K562 (cell line): Measurements from ENCODE around the gene NECAB2. TPM values are rescaled to one million over a fixed set of nuclear protein-coding genes. Genes with fewer than 3 reads are reported as not detected.

Experiments used
- ASH1L ChIP-seq: fragments of 450-650 bp; IDR thresholded peaks from 2 replicates; pipeline ENCODE4 v1.6.1; 2018; ENCODE audit warnings: borderline replicate concordance, mild to moderate bottlenecking, low read depth; ENCODE audit not compliant: partially characterized antibody
- CAMTA2 ChIP-seq: fragments of 250-450 bp; sonication (Bioruptor Pico); conservative IDR thresholded peaks from 2 replicates; pipeline ENCODE4 v1.5.1; 2022
- CBX3 ChIP-seq, 2 experiments: IDR thresholded peaks; 1 replicate in 1 of 2; 2 replicates in 1 of 2; pipeline ENCODE4 v1.6.1; 2012; ENCODE audit warnings: inconsistent platforms in 2 of 2, low read length in 2 of 2, borderline replicate concordance in 1 of 2, control low read depth in 1 of 2
- EP400 ChIP-seq: fragments of 450-650 bp; IDR thresholded peaks from 2 replicates; pipeline ENCODE4 v1.6.1; 2017; ENCODE audit warnings: antibody characterized with exemption, mild to moderate bottlenecking, moderate library complexity
- ESRRA ChIP-seq: fragments of 450-650 bp; IDR thresholded peaks from 2 replicates; pipeline ENCODE4 v1.6.1; 2014; ENCODE audit warnings: low read depth, mild to moderate bottlenecking, moderate library complexity, borderline replicate concordance
- HIVEP1 ChIP-seq: fragments of 250-450 bp; sonication (Bioruptor Pico); IDR thresholded peaks from 2 replicates; pipeline ENCODE4 v1.4.0; 2020; ENCODE audit warnings: mild to moderate bottlenecking
- MAFG ChIP-seq: fragments of 450-650 bp; conservative IDR thresholded peaks from 2 replicates; pipeline ENCODE4 v1.6.1; 2016; ENCODE audit warnings: missing genetic modification characterization, missing compliant biosample characterization
- MAX ChIP-seq: sonication (generic); formaldehyde crosslinking; IDR thresholded peaks from 2 replicates; pipeline ENCODE4 v1.9.0; 2022; ENCODE audit warnings: mild to moderate bottlenecking, missing genetic modification reagents
- MEF2A ChIP-seq: IDR thresholded peaks from 2 replicates; pipeline ENCODE4 v1.6.1; 2011; ENCODE audit warnings: low read depth, mild to moderate bottlenecking, low read length, moderate library complexity; ENCODE audit not compliant: control insufficient read depth
- NEUROD1 ChIP-seq: fragments of 150-350 bp; IDR thresholded peaks from 2 replicates; pipeline ENCODE4 v1.6.1; 2014; ENCODE audit warnings: borderline replicate concordance, low read length, low read depth; ENCODE audit not compliant: partially characterized antibody
- NFE2 ChIP-seq: IDR thresholded peaks from 2 replicates; pipeline ENCODE4 v1.6.1; 2014; ENCODE audit warnings: antibody characterized with exemption, low read depth
- NFIX ChIP-seq: fragments of 250-450 bp; sonication (Bioruptor Pico); IDR thresholded peaks from 2 replicates; pipeline ENCODE4 v1.4.0; 2020; ENCODE audit warnings: low read depth, mild to moderate bottlenecking, moderate library complexity
- RAD51 ChIP-seq: fragments of 450-650 bp; IDR thresholded peaks from 2 replicates; pipeline ENCODE4 v1.7.1; 2016; ENCODE audit warnings: low read depth, mild to moderate bottlenecking, borderline replicate concordance
- RB1 ChIP-seq: fragments of 450-650 bp; IDR thresholded peaks from 2 replicates; pipeline ENCODE4 v1.6.1; 2017; ENCODE audit warnings: low read depth, mild to moderate bottlenecking
- RBFOX2 ChIP-seq: fragments of 200-400 bp; formaldehyde crosslinking; IDR thresholded peaks from 2 replicates; pipeline ENCODE4 v1.6.1; 2017; ENCODE audit warnings: low read depth, mild to moderate bottlenecking, low read length, moderate library complexity
- SMARCE1 ChIP-seq: fragments of 450-650 bp; IDR thresholded peaks from 2 replicates; pipeline ENCODE4 v1.7.1; 2016; ENCODE audit warnings: mild to moderate bottlenecking
- STAG1 ChIP-seq: sonication (generic); formaldehyde crosslinking; IDR thresholded peaks from 2 replicates; pipeline ENCODE4 v1.5.0; 2020; ENCODE audit warnings: missing genetic modification reagents, borderline replicate concordance
- SUPT5H ChIP-seq: fragments of 450-650 bp; IDR thresholded peaks from 2 replicates; pipeline ENCODE4 v1.6.1; 2016
- TGIF2 ChIP-seq: sonication (generic); formaldehyde crosslinking; IDR thresholded peaks from 2 replicates; pipeline ENCODE4 v1.8.1; 2022; ENCODE audit warnings: mild to moderate bottlenecking, missing genetic modification reagents, moderate library complexity
- polyA plus RNA-seq, 8 experiments: library from polyadenylated mRNA; depleted of rRNA in 4 of 8; stranded (reverse) in 5 of 8; unstranded in 3 of 8; fragments of >200 nt; fragmentation: Nextera tagmentation in 2 of 8; fragmentation: Illumina TruSeq in 1 of 8; extraction: Ambion mirVana in 2 of 8; extraction: Trizol in 1 of 8; gene quantifications; 2 replicates each; pipeline versions ENCODE4 v1.2.1 to v1.2.3, GENCODE V29; 2011 to 2014; ENCODE audit warnings: inconsistent platforms in 1 of 8, missing spikeins in 1 of 8
- total RNA-seq, 7 experiments: library from RNA; depleted of rRNA in 6 of 7; stranded (reverse); fragments of >200 nt in 6 of 7; fragmentation: Illumina TruSeq in 2 of 7; extraction: Trizol in 2 of 7; gene quantifications; 2 replicates each; pipeline versions ENCODE4 v1.2.1 to v1.2.3, GENCODE V29; 2011 to 2021; ENCODE audit warnings: low replicate concordance in 1 of 7
- TF ChIP-seq, protein P1 (sequence below): fragments of 450-650 bp; IDR thresholded peaks from 2 replicates; pipeline ENCODE4 v1.6.1; 2016; ENCODE audit warnings: borderline replicate concordance
- TF ChIP-seq, protein P2 (sequence below): fragments of 450-650 bp; conservative IDR thresholded peaks from 2 replicates; pipeline ENCODE4 v1.6.1; 2016; ENCODE audit warnings: missing genetic modification characterization, low read depth, mild to moderate bottlenecking, missing compliant biosample characterization, moderate library complexity
- TF ChIP-seq, protein P3 (sequence below), 2 experiments: IDR thresholded peaks; 2 replicates each; pipeline ENCODE4 v1.6.1; 2011; ENCODE audit warnings: borderline replicate concordance in 1 of 2, control low read depth in 1 of 2, low read depth in 1 of 2, low read length in 1 of 2, mild to moderate bottlenecking in 1 of 2, mixed read lengths in 1 of 2, moderate library complexity in 1 of 2; ENCODE audit not compliant: insufficient read depth in 1 of 2, insufficient read length in 1 of 2, poor library complexity in 1 of 2, severe bottlenecking in 1 of 2; ENCODE audit errors: extremely low read depth in 1 of 2

The NECAB2 gene
- total and polyA plus RNA-seq, 9 of the 15 experiments (the other 6 are each of a cell fraction or from before 2014, with no cell fraction given), result 0.03 to 0.28 TPM; not detected in 7

DNA sequence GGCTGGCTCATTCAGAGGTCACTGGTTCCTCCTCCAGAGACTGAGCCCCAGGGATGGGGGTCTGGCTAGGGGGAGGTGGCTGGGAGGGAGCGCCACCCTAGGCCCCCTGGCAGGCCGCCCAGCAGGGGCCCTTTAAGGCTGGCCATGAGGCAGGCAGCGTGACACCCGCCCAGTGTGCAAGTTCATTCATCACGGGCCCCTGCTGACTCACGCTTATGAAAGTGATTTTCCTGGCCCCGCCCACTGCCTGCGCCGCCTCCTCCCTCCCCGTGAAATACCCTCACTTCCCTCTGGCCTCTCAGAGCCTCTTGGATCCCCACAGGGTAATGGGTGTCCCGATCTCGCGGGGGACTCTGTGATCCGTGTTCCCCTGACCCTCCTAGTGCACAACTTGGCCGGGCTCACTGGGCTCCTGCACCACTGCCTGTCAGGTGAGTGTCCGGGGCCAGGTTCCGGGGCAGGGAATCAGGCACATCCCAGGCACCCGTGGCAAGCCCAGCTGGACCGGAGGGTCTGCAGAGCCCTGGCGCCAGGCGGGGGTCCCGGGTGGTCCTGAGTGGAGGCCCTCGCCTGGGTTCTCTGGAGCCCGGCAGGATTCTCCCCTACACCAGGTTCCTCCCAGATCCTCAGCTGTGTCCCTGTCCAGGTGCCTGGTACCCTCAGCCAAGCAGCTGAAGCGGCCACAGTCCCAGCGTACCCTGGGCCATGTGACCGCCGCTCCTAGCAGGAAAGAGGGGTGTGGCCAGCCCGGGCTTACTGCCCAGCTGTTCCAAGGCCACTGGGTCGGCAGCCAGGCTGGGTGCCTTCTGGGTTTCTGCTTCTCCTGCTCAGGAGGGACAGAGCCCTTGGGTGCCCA is 14.9 kb upstream of the NECAB2 start, which contains the start of gene OSGIN1 (continued):
- TF ChIP-seq, protein P1, sequence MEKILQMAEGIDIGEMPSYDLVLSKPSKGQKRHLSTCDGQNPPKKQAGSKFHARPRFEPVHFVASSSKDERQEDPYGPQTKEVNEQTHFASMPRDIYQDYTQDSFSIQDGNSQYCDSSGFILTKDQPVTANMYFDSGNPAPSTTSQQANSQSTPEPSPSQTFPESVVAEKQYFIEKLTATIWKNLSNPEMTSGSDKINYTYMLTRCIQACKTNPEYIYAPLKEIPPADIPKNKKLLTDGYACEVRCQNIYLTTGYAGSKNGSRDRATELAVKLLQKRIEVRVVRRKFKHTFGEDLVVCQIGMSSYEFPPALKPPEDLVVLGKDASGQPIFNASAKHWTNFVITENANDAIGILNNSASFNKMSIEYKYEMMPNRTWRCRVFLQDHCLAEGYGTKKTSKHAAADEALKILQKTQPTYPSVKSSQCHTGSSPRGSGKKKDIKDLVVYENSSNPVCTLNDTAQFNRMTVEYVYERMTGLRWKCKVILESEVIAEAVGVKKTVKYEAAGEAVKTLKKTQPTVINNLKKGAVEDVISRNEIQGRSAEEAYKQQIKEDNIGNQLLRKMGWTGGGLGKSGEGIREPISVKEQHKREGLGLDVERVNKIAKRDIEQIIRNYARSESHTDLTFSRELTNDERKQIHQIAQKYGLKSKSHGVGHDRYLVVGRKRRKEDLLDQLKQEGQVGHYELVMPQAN, result peak; percentile 80; the same call in 1 of the 2 replicates
- TF ChIP-seq RB1, result peak; percentile 61
- no peak for TF ChIP-seq STAG1 (CRISPR knock-in tag)
- TF ChIP-seq NEUROD1, result peak; percentile 68
- no peak for TF ChIP-seq CAMTA2 (CRISPR knock-in tag)
- peak; percentile 92 for TF ChIP-seq RBFOX2
- TF ChIP-seq TGIF2 (CRISPR knock-in tag), result no peak
- peak; percentile 95 for TF ChIP-seq EP400
- TF ChIP-seq RAD51, result peak; percentile 40; the same call in 1 of the 2 replicates
- TF ChIP-seq CBX3 (IDR thresholded peaks at IDR 0.05; ENCODE audit: borderline replicate concordance in 1 of 2, low read length in 2 of 2), result peak in 1 of 2 experiments; percentile 11; a peak in 1 of 3 replicates
- TF ChIP-seq SUPT5H, result peak; percentile 92
- TF ChIP-seq, protein P2, sequence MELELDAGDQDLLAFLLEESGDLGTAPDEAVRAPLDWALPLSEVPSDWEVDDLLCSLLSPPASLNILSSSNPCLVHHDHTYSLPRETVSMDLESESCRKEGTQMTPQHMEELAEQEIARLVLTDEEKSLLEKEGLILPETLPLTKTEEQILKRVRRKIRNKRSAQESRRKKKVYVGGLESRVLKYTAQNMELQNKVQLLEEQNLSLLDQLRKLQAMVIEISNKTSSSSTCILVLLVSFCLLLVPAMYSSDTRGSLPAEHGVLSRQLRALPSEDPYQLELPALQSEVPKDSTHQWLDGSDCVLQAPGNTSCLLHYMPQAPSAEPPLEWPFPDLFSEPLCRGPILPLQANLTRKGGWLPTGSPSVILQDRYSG (tag), result 0 out of 2 replicates have a peak, but pooled peaks have one; percentile 9
- peak; percentile 98 for TF ChIP-seq MAX (CRISPR knock-in tag)
- 0 out of 2 replicates have a peak, but pooled peaks have one; percentile 43 for TF ChIP-seq MEF2A
- TF ChIP-seq, protein P3, sequence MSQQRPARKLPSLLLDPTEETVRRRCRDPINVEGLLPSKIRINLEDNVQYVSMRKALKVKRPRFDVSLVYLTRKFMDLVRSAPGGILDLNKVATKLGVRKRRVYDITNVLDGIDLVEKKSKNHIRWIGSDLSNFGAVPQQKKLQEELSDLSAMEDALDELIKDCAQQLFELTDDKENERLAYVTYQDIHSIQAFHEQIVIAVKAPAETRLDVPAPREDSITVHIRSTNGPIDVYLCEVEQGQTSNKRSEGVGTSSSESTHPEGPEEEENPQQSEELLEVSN (IDR thresholded peaks at IDR 0.05; ENCODE audit: borderline replicate concordance in 1 of 2, extremely low read depth in 1 of 2, insufficient read depth in 1 of 2, insufficient read length in 1 of 2, low read depth in 1 of 2, low read length in 1 of 2, poor library complexity in 1 of 2, severe bottlenecking in 1 of 2), result peak; percentile 45 to 86
- TF ChIP-seq HIVEP1 (CRISPR knock-in tag), result no peak
- peak; percentile 59 for TF ChIP-seq SMARCE1
- TF ChIP-seq MAFG (tag), result peak; percentile 91
- peak; percentile 97 for TF ChIP-seq NFE2
- peak; percentile 63 for TF ChIP-seq NFIX (CRISPR knock-in tag)
- no peak; the same call in 1 of the 2 replicates for TF ChIP-seq ESRRA
- TF ChIP-seq ASH1L, result no peak
